Measurements from ENCODE around the gene DZIP1. TPM values are rescaled to one million over a fixed set of nuclear protein-coding genes. Genes with fewer than 3 reads are reported as not detected.

Gene DZIP1
- total and polyA plus RNA-seq, 2 of the 13 experiments (the other 11 are each of a cell fraction or from before 2014, with no cell fraction given) = 11.0 to 36.7 TPM

DNA sequence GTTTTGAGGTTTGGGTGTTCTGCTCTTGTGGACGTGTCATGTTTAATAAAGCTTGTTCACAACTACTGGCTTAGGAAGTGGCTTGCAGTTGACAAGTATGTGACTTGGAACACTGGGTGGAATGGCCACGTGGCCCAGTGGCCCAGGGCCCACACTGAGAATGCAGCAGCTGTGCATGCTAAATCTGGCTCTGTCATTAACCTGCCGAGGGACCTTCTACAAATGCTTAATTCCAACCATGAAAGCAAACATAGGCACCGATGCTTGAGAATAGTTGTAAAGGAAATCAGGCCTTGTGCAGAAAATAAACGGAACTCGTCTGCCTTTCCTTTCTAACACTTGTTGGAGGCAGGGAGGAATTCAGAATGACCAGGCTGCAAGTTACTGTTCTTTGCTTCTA lies 103.6 kb downstream of the DZIP1 start:
- FAIRE-seq (no peak), ATAC-seq (peak; percentile 36; the same call in 1 of the 3 replicates), DNase-seq (ENCODE audit: low spot score) (no peak)
- WGBS (ENCODE audit: low lambda C conversion rate) = 39% methylated on average over 6 of the region's 6 CpGs
- no peaks in the 10 kb centered on the region for H3K79me2 ChIP-seq (ENCODE audit: insufficient read depth, low read length)
- no peak overlapping the region for H2AFZ ChIP-seq (ENCODE audit: low read length)
- no peaks in the 10 kb centered on the region for H3K27me3 ChIP-seq (ENCODE audit: control insufficient read depth in 1 of 2, insufficient read depth in 2 of 2, low read length in 2 of 2)
- in situ Hi-C loops (cut with HindIII; ENCODE audit: extremely low pct_ligation_motif_present, low pct_unique_long_range_greater_than_20kb) = no loop called here
- H3K4me2 ChIP-seq (ENCODE audit: low read depth, low read length) = no peak overlapping the region
- H3K9ac ChIP-seq (ENCODE audit: insufficient read depth, low read depth, low read length) = no peak overlapping the region
- TF ChIP-seq CCDC6 (CRISPR knock-in tag; IDR thresholded peaks at IDR 0.05) (no peak), ZEB1 (IDR thresholded peaks at IDR 0.05; ENCODE audit: insufficient replicate concordance, low read depth) (no peak), CBFB (CRISPR knock-in tag; IDR thresholded peaks at IDR 0.05) (no peak), JUN (CRISPR knock-in tag; IDR thresholded peaks at IDR 0.05) (no peak), HNRNPLL (IDR thresholded peaks at IDR 0.05; ENCODE audit: low read depth, low read length, poor library complexity, severe bottlenecking) (no peak), ZNF460 (CRISPR knock-in tag; IDR thresholded peaks at IDR 0.05; ENCODE audit: borderline replicate concordance) (no peak), HDAC6 (IDR thresholded peaks at IDR 0.05; ENCODE audit: low read depth, low read length) (no peak), ZNF343 (CRISPR knock-in tag; IDR thresholded peaks at IDR 0.05) (no peak), KAT8 (CRISPR knock-in tag; IDR thresholded peaks at IDR 0.05) (no peak), ZNF350 (CRISPR knock-in tag; IDR thresholded peaks at IDR 0.05; ENCODE audit: borderline replicate concordance, low read depth) (no peak), ZBTB8A (CRISPR knock-in tag; IDR thresholded peaks at IDR 0.05; ENCODE audit: borderline replicate concordance, low read depth) (no peak), HDAC1 (CRISPR knock-in tag; IDR thresholded peaks at IDR 0.05) (no peak), ZZZ3 (CRISPR knock-in tag; IDR thresholded peaks at IDR 0.05; ENCODE audit: borderline replicate concordance) (no peak), ZFX (CRISPR knock-in tag; IDR thresholded peaks at IDR 0.05; ENCODE audit: low read depth) (no peak), ZNF605 (CRISPR knock-in tag; IDR thresholded peaks at IDR 0.05) (no peak), ZNF570 (CRISPR knock-in tag; IDR thresholded peaks at IDR 0.05; ENCODE audit: borderline replicate concordance) (no peak)
- ChIA-PET POLR2A (no interaction called here), CTCF (ENCODE audit: low intra/inter-chr PET ratio, low total read pairs) (no interaction called here)
- H3K9me3 ChIP-seq (ENCODE audit: low read length) = no peaks in the 10 kb centered on the region
- no peak overlapping the region for H3K27ac ChIP-seq (ENCODE audit: extremely low read length, insufficient read depth, low read length)
- H3K36me3 ChIP-seq (replicated peaks in 1 of 2; ENCODE audit: control insufficient read depth in 1 of 2, insufficient read depth in 2 of 2, low read length in 2 of 2) = no peaks in the 10 kb centered on the region
- no peaks in the 10 kb centered on the region for H4K20me1 ChIP-seq (ENCODE audit: insufficient read depth, low read length)
- BruUV-seq (replicated peaks) = no TSS peak
- peaks cover 8% of the 10 kb centered on the region for H3K4me1 ChIP-seq (ENCODE audit: insufficient read depth, low read length)
- H3K4me3 ChIP-seq (replicated peaks in 1 of 3; ENCODE audit: insufficient read depth in 1 of 3, low read depth in 2 of 3, low read length in 3 of 3) = no peak overlapping the region
- intact Hi-C loops (cut with micrococcal nuclease; ENCODE audit: unreplicated experiment) = no loop called here

Data from HepG2 (cell line).